Measurements from ENCODE around the gene SPEM1.

Gene SPEM1

DNA sequence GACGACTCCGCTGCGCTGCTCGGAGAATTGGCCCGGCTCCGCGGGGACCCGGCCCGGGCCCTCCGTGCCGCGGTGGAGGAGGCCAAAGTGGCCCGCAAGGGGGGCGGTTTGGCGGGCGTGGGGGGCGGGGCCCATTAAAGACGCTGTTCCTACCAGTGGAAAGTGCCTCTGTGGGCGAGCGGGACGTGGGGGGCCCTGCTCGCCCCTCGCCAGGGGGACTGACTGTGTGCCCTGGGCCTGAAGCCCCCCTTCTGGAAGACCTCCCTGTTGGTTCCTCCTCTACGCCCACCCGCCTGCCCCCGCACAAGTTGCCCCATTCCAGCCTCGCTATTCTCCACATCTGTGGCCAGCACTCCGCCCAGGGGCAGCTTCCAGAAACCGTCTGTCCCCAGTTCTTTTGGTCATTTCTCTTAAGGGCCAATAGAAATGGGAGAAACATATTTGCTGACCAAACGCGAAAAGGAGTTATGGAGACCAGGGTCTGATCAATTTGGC lies 17.3 kb downstream of the SPEM1 start:
- H3K4me3 ChIP-seq (ENCODE audit: low read depth, low read length), result peak overlapping the region; percentile 39

DNA sequence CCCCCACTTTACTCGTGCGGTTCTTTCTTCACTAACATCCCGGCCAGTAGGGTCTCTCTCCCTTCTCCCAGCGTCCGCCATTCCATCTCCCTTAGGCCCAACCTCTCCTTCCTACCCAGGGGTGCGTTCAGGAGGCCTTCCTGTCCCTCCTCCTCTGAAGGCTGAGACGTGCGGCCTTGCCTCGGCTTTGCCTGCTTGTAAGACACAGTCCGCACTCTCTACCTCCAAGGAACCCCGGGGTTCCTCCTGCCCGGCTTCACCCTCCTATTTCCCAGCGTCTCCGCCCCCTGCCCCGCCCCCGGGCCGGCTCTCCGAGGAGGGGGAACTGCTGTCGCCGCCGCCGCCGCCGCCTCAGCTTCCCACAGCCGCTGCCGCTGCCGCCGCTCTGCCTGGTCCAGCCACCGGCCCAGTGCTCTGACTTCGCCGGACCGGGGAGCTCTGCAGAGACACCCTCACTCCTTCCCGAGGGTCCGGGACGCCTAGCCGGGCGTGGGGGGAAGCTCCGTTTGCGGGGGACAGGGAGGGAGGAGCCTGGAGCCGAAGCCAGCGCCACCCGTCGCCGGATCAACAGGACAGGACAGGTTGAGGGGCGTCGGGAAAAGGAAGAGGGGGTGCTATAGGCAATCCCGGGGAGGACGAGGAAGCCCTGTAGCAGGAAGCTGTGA lies 18.0 kb downstream of the SPEM1 start:
- H3K4me3 ChIP-seq (ENCODE audit: low read depth, low read length), result peak overlapping the region; percentile 27
- H3K27ac ChIP-seq, result no peak overlapping the region
- no peaks in the 10 kb centered on the region for H3K36me3 ChIP-seq (replicated peaks)
- no peak for TF ChIP-seq CTCF (IDR thresholded peaks at IDR 0.05; ENCODE audit: low read depth, low read length, missing control alignments)
- H3K27me3 ChIP-seq (replicated peaks), result peaks cover 23% of the 10 kb centered on the region
- in situ Hi-C loops (cut with HindIII; ENCODE audit: low pct_ligation_motif_present, low sequenced_read_pairs), result no loop called here
- DNase-seq, result no peak

More for the DNA sequence above, 17.3 kb downstream of the SPEM1 start:
- in situ Hi-C loops (cut with HindIII; ENCODE audit: low pct_ligation_motif_present, low sequenced_read_pairs), result no loop called here
- Histone ChIP-seq H3K36me3 (replicated peaks) (no peaks in the 10 kb centered on the region), H3K27me3 (replicated peaks) (peaks cover 23% of the 10 kb centered on the region), H3K27ac (no peak overlapping the region)
- TF ChIP-seq CTCF (IDR thresholded peaks at IDR 0.05; ENCODE audit: low read depth, low read length, missing control alignments), result no peak
- DNase-seq, result no peak

- Histone ChIP-seq H3K27ac (no peak overlapping the region), H3K27me3 (replicated peaks) (peaks cover 23% of the 10 kb centered on the region), H3K36me3 (replicated peaks) (no peaks in the 10 kb centered on the region), H3K4me3 (ENCODE audit: low read depth, low read length) (no peak overlapping the region)
- in situ Hi-C loops (cut with HindIII; ENCODE audit: low pct_ligation_motif_present, low sequenced_read_pairs), result no loop called here
- DNase-seq, result no peak
- TF ChIP-seq CTCF (IDR thresholded peaks at IDR 0.05; ENCODE audit: low read depth, low read length, missing control alignments), result no peak
Measured at GRCh38 chr17:7438656-7439460, 18.7 kb downstream of the SPEM1 start.

DNA sequence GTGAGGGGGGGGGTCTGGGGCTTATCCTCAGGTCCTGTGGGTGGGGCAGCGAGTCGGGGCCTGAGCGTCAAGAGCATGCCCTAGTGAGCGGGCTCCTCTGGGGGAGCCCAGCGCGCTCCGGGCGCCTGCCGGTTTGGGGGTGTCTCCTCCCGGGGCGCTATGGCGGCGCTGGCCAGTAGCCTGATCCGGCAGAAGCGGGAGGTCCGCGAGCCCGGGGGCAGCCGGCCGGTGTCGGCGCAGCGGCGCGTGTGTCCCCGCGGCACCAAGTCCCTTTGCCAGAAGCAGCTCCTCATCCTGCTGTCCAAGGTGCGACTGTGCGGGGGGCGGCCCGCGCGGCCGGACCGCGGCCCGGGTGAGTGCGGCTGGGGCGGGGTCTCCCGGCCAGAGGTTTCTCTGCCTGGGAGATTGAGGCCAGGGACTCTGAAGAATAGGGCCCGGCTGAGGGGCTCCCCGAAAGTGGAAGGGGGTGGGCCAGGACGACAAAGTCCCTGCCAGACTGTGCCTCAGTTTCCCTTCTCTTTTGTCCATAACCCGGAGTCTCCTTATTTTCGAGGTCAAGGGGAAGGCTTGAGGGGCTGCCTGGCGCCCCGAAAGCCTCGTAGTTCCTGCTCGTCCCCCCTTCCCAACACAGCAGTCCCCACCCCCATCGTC lies 19.5 kb downstream of the SPEM1 start, which contains the start of gene FGF11:
Gene FGF11, plus strand, starts transcription at position 51 of the 651 bp plus-strand sequence. Its CDS starts 109 bp downstream, at position 160.
- peak within 1 kb of the TSS; percentile 35 for H3K4me3 ChIP-seq (ENCODE audit: low read depth, low read length)
- DNase-seq, result no peak
- no peaks in the 10 kb centered on the region for H3K36me3 ChIP-seq (replicated peaks)
- TF ChIP-seq CTCF (IDR thresholded peaks at IDR 0.05; ENCODE audit: low read depth, low read length, missing control alignments), result no peak
- no peak within 1 kb of the TSS for H3K27ac ChIP-seq
- in situ Hi-C loops (cut with HindIII; ENCODE audit: low pct_ligation_motif_present, low sequenced_read_pairs), result no loop called here
- peaks cover 23% of the 10 kb centered on the region for H3K27me3 ChIP-seq (replicated peaks)

- no peak for DNase-seq
- peaks cover 23% of the 10 kb centered on the region for H3K27me3 ChIP-seq (replicated peaks)
- TF ChIP-seq CTCF (IDR thresholded peaks at IDR 0.05; ENCODE audit: low read depth, low read length, missing control alignments), result no peak
- H3K27ac ChIP-seq, result no peak overlapping the region
- peak overlapping the region; percentile 35 for H3K4me3 ChIP-seq (ENCODE audit: low read depth, low read length)
- in situ Hi-C loops (cut with HindIII; ENCODE audit: low pct_ligation_motif_present, low sequenced_read_pairs), result no loop called here
- H3K36me3 ChIP-seq (replicated peaks), result no peaks in the 10 kb centered on the region
Measured at GRCh38 chr17:7440113-7440833, 20.1 kb downstream of the SPEM1 start.

Measured in brain microvascular endothelial cell (primary cell).